ENCODE data around the gene SH3TC1.

The SH3TC1 gene

DNA sequence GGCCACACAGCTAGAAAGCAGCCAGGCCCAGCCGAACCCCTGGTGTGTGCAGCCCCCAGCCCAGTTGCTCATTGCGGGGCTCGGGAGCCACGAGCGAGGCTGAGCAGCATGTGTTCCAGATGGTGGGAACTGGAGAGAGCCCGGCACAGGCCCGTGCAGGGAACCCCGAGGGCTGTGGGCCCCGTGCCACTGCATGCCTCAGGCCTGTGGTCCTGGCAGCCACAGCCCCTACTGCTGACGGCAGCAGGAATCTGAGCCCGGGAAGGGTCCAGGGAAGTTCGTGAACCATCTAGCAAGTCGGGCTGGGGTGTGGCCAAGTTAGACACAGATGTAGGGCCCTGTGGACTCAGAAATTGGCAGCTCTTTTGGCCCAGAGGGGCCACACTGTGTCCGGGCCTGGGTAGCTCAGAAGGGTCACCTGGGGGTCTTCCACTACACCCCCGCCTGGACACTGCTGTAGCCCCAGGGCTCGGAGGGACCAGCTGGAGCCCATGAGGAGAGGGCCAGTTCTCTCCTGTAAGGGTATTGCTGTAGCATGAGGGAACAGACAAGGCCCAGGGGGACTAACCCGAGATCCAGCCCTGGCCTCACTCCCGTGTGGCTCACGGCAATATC, 82.5 kb downstream of the SH3TC1 start:
- TF ChIP-seq, protein P1, sequence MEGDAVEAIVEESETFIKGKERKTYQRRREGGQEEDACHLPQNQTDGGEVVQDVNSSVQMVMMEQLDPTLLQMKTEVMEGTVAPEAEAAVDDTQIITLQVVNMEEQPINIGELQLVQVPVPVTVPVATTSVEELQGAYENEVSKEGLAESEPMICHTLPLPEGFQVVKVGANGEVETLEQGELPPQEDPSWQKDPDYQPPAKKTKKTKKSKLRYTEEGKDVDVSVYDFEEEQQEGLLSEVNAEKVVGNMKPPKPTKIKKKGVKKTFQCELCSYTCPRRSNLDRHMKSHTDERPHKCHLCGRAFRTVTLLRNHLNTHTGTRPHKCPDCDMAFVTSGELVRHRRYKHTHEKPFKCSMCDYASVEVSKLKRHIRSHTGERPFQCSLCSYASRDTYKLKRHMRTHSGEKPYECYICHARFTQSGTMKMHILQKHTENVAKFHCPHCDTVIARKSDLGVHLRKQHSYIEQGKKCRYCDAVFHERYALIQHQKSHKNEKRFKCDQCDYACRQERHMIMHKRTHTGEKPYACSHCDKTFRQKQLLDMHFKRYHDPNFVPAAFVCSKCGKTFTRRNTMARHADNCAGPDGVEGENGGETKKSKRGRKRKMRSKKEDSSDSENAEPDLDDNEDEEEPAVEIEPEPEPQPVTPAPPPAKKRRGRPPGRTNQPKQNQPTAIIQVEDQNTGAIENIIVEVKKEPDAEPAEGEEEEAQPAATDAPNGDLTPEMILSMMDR (IDR thresholded peaks at IDR 0.05; ENCODE audit: low read depth, low read length, missing control alignments): no peak
- H3K27ac ChIP-seq: no peak overlapping the region
- DNase-seq: no peak
- in situ Hi-C loops (cut with HindIII; ENCODE audit: low pct_ligation_motif_present, low sequenced_read_pairs): no loop called here
- H3K4me3 ChIP-seq (ENCODE audit: low read depth, low read length): no peak overlapping the region
- H3K27me3 ChIP-seq (replicated peaks): no peaks in the 10 kb centered on the region
- no peaks in the 10 kb centered on the region for H3K36me3 ChIP-seq (replicated peaks)

- in situ Hi-C loops (cut with HindIII; ENCODE audit: low pct_ligation_motif_present, low sequenced_read_pairs): no loop called here
Measured at GRCh38 chr4:8282134-8282641, 83.1 kb downstream of the SH3TC1 start.

DNA sequence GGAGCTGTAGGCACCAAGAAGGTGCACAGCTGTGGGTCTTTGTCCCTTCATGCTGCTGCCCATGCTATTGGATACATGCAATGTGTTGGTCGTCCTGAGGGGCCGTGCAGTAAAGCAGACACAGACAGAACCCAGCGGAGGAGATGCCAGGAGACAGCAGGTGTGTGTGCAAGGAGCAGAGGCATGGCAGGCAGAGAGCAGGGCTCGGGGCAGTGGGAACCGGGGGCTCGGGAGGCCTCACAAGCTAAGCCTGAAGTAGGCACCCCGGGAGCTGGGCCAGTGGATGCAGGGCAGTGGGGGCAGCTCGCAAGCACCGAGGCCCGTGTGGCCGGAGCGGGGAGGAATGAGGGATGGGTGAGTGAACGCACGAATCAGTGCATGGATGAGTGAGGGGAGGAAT, 83.7 kb downstream of the SH3TC1 start:
- in situ Hi-C loops (cut with HindIII; ENCODE audit: low pct_ligation_motif_present, low sequenced_read_pairs): no loop called here

More at GRCh38 chr4:8282134-8282641, 83.1 kb downstream of the SH3TC1 start:
- H3K4me3 ChIP-seq (ENCODE audit: low read depth, low read length): no peak overlapping the region
- H3K27me3 ChIP-seq (replicated peaks): no peaks in the 10 kb centered on the region
- no peak for DNase-seq
- H3K27ac ChIP-seq: no peak overlapping the region
- TF ChIP-seq, protein P1 (IDR thresholded peaks at IDR 0.05; ENCODE audit: low read depth, low read length, missing control alignments): no peak
- no peaks in the 10 kb centered on the region for H3K36me3 ChIP-seq (replicated peaks)

DNA sequence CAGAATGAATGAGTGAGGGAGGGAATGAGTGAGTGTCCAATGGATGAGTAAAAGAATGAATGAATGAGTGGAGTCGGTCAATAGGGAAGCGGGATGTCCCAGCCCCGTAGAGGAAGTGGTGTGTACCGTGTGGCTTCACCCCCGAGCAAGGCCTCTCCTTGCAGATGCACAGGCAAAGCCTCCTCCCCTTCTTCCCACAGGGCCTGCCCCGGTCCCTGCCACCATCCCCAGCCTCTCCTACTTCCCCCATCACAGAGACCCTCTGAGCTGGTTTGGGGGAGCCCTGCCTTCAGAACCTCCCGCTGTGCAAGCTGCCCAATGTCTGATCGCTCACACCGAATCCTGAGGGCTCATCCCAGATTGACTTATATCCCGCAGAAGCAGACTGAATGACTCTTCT, 84.1 kb downstream of the SH3TC1 start:
- in situ Hi-C loops (cut with HindIII; ENCODE audit: low pct_ligation_motif_present, low sequenced_read_pairs): no loop called here
- no peak overlapping the region for H3K4me3 ChIP-seq (ENCODE audit: low read depth, low read length)
- no peak overlapping the region for H3K27ac ChIP-seq
- H3K27me3 ChIP-seq (replicated peaks): no peaks in the 10 kb centered on the region
- no peak for DNase-seq
- H3K36me3 ChIP-seq (replicated peaks): no peaks in the 10 kb centered on the region
- TF ChIP-seq, protein P1 (IDR thresholded peaks at IDR 0.05; ENCODE audit: low read depth, low read length, missing control alignments): no peak

More for the DNA sequence above, 83.7 kb downstream of the SH3TC1 start:
- no peak for DNase-seq
- H3K27me3 ChIP-seq (replicated peaks): no peaks in the 10 kb centered on the region
- TF ChIP-seq, protein P1 (IDR thresholded peaks at IDR 0.05; ENCODE audit: low read depth, low read length, missing control alignments): no peak
- no peak overlapping the region for H3K4me3 ChIP-seq (ENCODE audit: low read depth, low read length)
- H3K27ac ChIP-seq: no peak overlapping the region
- no peaks in the 10 kb centered on the region for H3K36me3 ChIP-seq (replicated peaks)

DNA sequence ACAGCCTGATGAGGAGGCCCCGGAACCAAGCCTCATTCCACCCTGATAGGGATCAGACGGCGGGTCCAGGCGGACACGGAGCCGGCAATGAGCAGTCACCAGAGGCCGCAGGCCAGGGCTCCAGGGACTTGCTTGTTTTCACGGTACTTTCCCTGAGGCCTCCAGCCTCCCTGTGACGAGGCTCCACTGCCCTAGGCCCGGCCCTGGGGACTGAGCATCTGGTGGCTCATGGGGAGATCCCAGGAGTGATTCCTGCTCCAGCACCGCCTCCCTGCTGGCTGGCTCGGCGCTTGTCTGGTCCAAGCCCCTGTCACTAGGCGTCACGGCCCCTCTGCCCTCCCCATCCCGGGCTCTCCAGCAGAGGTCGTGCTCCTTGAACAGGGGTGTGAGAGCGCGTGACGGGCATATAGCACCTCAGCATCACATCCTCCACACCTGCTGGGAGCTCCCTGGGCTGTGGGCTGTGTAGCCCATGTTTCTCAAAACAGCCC, 84.6 kb downstream of the SH3TC1 start:
- no peaks in the 10 kb centered on the region for H3K36me3 ChIP-seq (replicated peaks)
- no peak for DNase-seq
- in situ Hi-C loops (cut with HindIII; ENCODE audit: low pct_ligation_motif_present, low sequenced_read_pairs): no loop called here
- no peaks in the 10 kb centered on the region for H3K27me3 ChIP-seq (replicated peaks)
- TF ChIP-seq, protein P1 (IDR thresholded peaks at IDR 0.05; ENCODE audit: low read depth, low read length, missing control alignments): no peak
- H3K4me3 ChIP-seq (ENCODE audit: low read depth, low read length): no peak overlapping the region
- H3K27ac ChIP-seq: no peak overlapping the region

- DNase-seq: no peak
- Histone ChIP-seq H3K27me3 (replicated peaks) (no peaks in the 10 kb centered on the region), H3K4me3 (ENCODE audit: low read depth, low read length) (no peak overlapping the region), H3K36me3 (replicated peaks) (no peaks in the 10 kb centered on the region), H3K27ac (no peak overlapping the region)
- in situ Hi-C loops (cut with HindIII; ENCODE audit: low pct_ligation_motif_present, low sequenced_read_pairs): no loop called here
- TF ChIP-seq, protein P1 (IDR thresholded peaks at IDR 0.05; ENCODE audit: low read depth, low read length, missing control alignments): no peak
Measured at GRCh38 chr4:8284391-8284790, 85.3 kb downstream of the SH3TC1 start.

Data from brain microvascular endothelial cell (primary cell).